HL-60 (cell line): ENCODE data around the gene GFOD1.

ENCODE experiments used
- DNase-seq, 2 experiments: peaks; one replicate each; pipeline ENCODE4 v3.0.0-alpha.2; 2010 to 2020; ENCODE audit warnings: low read depth in 1 of 2, low spot score in 1 of 2
- H3K27ac ChIP-seq: fragments of 250-450 bp; sonication (Bioruptor Pico); replicated peaks from 2 replicates; pipeline ENCODE4 v1.5.1; 2020; ENCODE audit warnings: mild to moderate bottlenecking, moderate library complexity
- H3K27me3 ChIP-seq: fragments of 250-450 bp; sonication (Bioruptor Pico); 2 replicates; pipeline ENCODE4 v1.5.1; 2021; ENCODE audit warnings: mild to moderate bottlenecking, moderate library complexity; ENCODE audit not compliant: insufficient read depth, poor library complexity, severe bottlenecking
- H3K4me3 ChIP-seq: replicated peaks from 2 replicates; pipeline ENCODE4 v1.5.1; 2011; ENCODE audit warnings: mild to moderate bottlenecking, control low read depth, low read length; ENCODE audit not compliant: insufficient read depth
- CTCF ChIP-seq: IDR thresholded peaks from one replicate; pipeline ENCODE4 v1.5.1; 2011; ENCODE audit warnings: low read length, control low read depth, inconsistent platforms; ENCODE audit not compliant: insufficient read depth
- GABPA ChIP-seq: IDR thresholded peaks from 2 replicates; pipeline ENCODE4 v1.6.1; 2012; ENCODE audit warnings: low read depth
- POLR2AphosphoS5 ChIP-seq: IDR thresholded peaks from 2 replicates; pipeline ENCODE4 v1.6.1; 2012; ENCODE audit warnings: low read depth
- REST ChIP-seq: IDR thresholded peaks from 2 replicates; pipeline ENCODE4 v1.6.1; 2012; ENCODE audit warnings: low read depth; ENCODE audit not compliant: insufficient replicate concordance
- SPI1 ChIP-seq: IDR thresholded peaks from 2 replicates; pipeline ENCODE4 v1.6.1; 2012; ENCODE audit warnings: low read depth, mild to moderate bottlenecking, borderline replicate concordance

The GFOD1 gene

GRCh38 chr6:13314806-13315205 is 172.6 kb downstream of the GFOD1 start:
- H3K27ac ChIP-seq, result no peak overlapping the region
- no peak for TF ChIP-seq CTCF
- no peak for DNase-seq
- no peaks in the 10 kb centered on the region for H3K27me3 ChIP-seq
- no peak overlapping the region for H3K4me3 ChIP-seq

GRCh38 chr6:13311155-13311554 is 176.2 kb downstream of the GFOD1 start:
- Histone ChIP-seq H3K27me3 (no peaks in the 10 kb centered on the region), H3K27ac (no peak overlapping the region), H3K4me3 (no peak overlapping the region)
- DNase-seq, result no peak
- TF ChIP-seq REST (no peak), CTCF (no peak), GABPA (no peak), SPI1 (no peak), POLR2AphosphoS5 (no peak)

- Histone ChIP-seq H3K27me3 (no peaks in the 10 kb centered on the region), H3K27ac (no peak overlapping the region), H3K4me3 (no peak overlapping the region)
- TF ChIP-seq CTCF (no peak), POLR2AphosphoS5 (no peak), REST (no peak), SPI1 (no peak), GABPA (no peak)
- no peak for DNase-seq
These were observed 179.1 kb downstream of the GFOD1 start for GRCh38 chr6:13308332-13308731.
